Ishikawa (cell line): ENCODE data around the gene OXCT1.

ENCODE experiments used
- CEBPB ChIP-seq: IDR thresholded peaks from 2 replicates; pipeline ENCODE4 v1.6.1; 2012
- CREB1 ChIP-seq: IDR thresholded peaks from 2 replicates; pipeline ENCODE4 v1.6.1; 2012; ENCODE audit warnings: low read depth
- EGR1 ChIP-seq: IDR thresholded peaks from 2 replicates; pipeline ENCODE4 v1.6.1; 2012
- EP300 ChIP-seq: IDR thresholded peaks from 2 replicates; pipeline ENCODE4 v1.6.1; 2012; ENCODE audit warnings: borderline replicate concordance
- FOXM1 ChIP-seq: IDR thresholded peaks from 2 replicates; pipeline ENCODE4 v1.6.1; 2012; ENCODE audit warnings: low read depth, borderline replicate concordance
- MAX ChIP-seq: IDR thresholded peaks from 2 replicates; pipeline ENCODE4 v1.6.1; 2012
- NFIC ChIP-seq: IDR thresholded peaks from 2 replicates; pipeline ENCODE4 v1.6.1; 2012
- RAD21 ChIP-seq: IDR thresholded peaks from 2 replicates; pipeline ENCODE4 v1.6.1; 2012; ENCODE audit warnings: low read depth
- REST ChIP-seq: IDR thresholded peaks from 2 replicates; pipeline ENCODE4 v1.6.1; 2012; ENCODE audit warnings: low read depth, mild to moderate bottlenecking
- TAF1 ChIP-seq: IDR thresholded peaks from 2 replicates; pipeline ENCODE4 v1.6.1; 2012; ENCODE audit warnings: low read depth, mild to moderate bottlenecking
- TCF12 ChIP-seq: IDR thresholded peaks from 2 replicates; pipeline ENCODE4 v1.6.1; 2012; ENCODE audit warnings: low read depth
- TEAD4 ChIP-seq: IDR thresholded peaks from 2 replicates; pipeline ENCODE4 v1.6.1; 2012
- USF1 ChIP-seq: IDR thresholded peaks from 2 replicates; pipeline ENCODE4 v1.6.1; 2012
- YY1 ChIP-seq: IDR thresholded peaks from 2 replicates; pipeline ENCODE4 v1.6.1; 2012; ENCODE audit warnings: low read depth
- ZBTB7A ChIP-seq: IDR thresholded peaks from 2 replicates; pipeline ENCODE4 v1.6.1; 2012; ENCODE audit warnings: low read depth

OXCT1 gene

GRCh38 chr5:41721516-41721915 lies 148.7 kb downstream of the OXCT1 start:
- TF ChIP-seq ZBTB7A (no peak), USF1 (no peak), TCF12 (no peak), EGR1 (no peak), FOXM1 (no peak), TEAD4 (no peak), MAX (no peak), YY1 (no peak), RAD21 (no peak), REST (no peak), TAF1 (no peak), EP300 (no peak), CEBPB (no peak), NFIC (no peak), CREB1 (no peak)

GRCh38 chr5:41716382-41716781 lies 153.8 kb downstream of the OXCT1 start:
- TF ChIP-seq RAD21, result no peak
- TF ChIP-seq TCF12, result no peak
- TF ChIP-seq USF1, result no peak
- TF ChIP-seq YY1, result no peak
- TF ChIP-seq CREB1, result no peak
- TF ChIP-seq CEBPB, result no peak
- TF ChIP-seq EP300, result no peak
- no peak for TF ChIP-seq FOXM1

- no peak for TF ChIP-seq EP300
- no peak for TF ChIP-seq TEAD4
- no peak for TF ChIP-seq FOXM1
- no peak for TF ChIP-seq MAX
- TF ChIP-seq EGR1, result no peak
- no peak for TF ChIP-seq YY1
- no peak for TF ChIP-seq CREB1
- TF ChIP-seq NFIC, result no peak
- TF ChIP-seq TAF1, result no peak
These were observed 161.7 kb downstream of the OXCT1 start for GRCh38 chr5:41708604-41708940.

- peak; percentile 84 for TF ChIP-seq RAD21
- no peak for TF ChIP-seq TCF12
These were observed 162.2 kb downstream of the OXCT1 start for GRCh38 chr5:41707853-41708603.

- TF ChIP-seq RAD21, result peak; percentile 48
- no peak for TF ChIP-seq USF1
- no peak for TF ChIP-seq YY1
- no peak for TF ChIP-seq NFIC
- TF ChIP-seq CREB1, result no peak
- no peak for TF ChIP-seq ZBTB7A
These were observed 174.2 kb downstream of the OXCT1 start for GRCh38 chr5:41695920-41696582.

- TF ChIP-seq EP300, result no peak
- TF ChIP-seq CREB1, result no peak
- TF ChIP-seq CEBPB, result no peak
- no peak for TF ChIP-seq RAD21
- TF ChIP-seq EGR1, result no peak
- TF ChIP-seq NFIC, result no peak
- no peak for TF ChIP-seq YY1
- TF ChIP-seq TEAD4, result no peak
- TF ChIP-seq MAX, result no peak
- TF ChIP-seq USF1, result no peak
These were observed 183.5 kb downstream of the OXCT1 start for GRCh38 chr5:41686767-41687166.
